Uterus (tissue), 4 donors: ENCODE data around the gene SYN1. TPM values are rescaled to one million over a fixed set of nuclear protein-coding genes. Genes with fewer than 3 reads are reported as not detected.
"Not testable (repeated sequence)": the region's sequence is repeated elsewhere in the genome, so short reads cannot be mapped to it uniquely, and the experiment has no call there.

Source experiments
- DNase-seq, 2 donors: peaks; one replicate each; pipeline ENCODE4 v3.0.0-alpha.2; 2019 to 2020
- H3K27ac ChIP-seq, 2 donors: fragments of 200-600 bp; sonication (generic); 1 replicate in 1 of 2; 2 replicates in 1 of 2; pipeline ENCODE4 v1.5.1; 2016 to 2018
- H3K27me3 ChIP-seq, 2 donors: fragments of 200-600 bp; sonication (generic); one replicate each; pipeline ENCODE4 v1.5.1; 2018 to 2019; ENCODE audit warnings: control low read depth in 1 of 2
- H3K36me3 ChIP-seq, 2 donors: fragments of 200-600 bp; sonication (generic); one replicate each; pipeline ENCODE4 v1.5.1; 2019; ENCODE audit warnings: control low read depth in 1 of 2
- H3K4me1 ChIP-seq, 2 donors: fragments of 200-600 bp; sonication (generic); one replicate each; pipeline ENCODE4 v1.5.1; 2018 to 2019; ENCODE audit warnings: control low read depth in 1 of 2
- H3K4me3 ChIP-seq, 2 donors: fragments of 200-600 bp; sonication (generic); 1 replicate in 1 of 2; 2 replicates in 1 of 2; pipeline ENCODE4 v1.5.1; 2018 to 2019; ENCODE audit warnings: mild to moderate bottlenecking in 1 of 2
- H3K9me3 ChIP-seq, 2 donors: fragments of 200-600 bp; sonication (generic); one replicate each; pipeline ENCODE4 v1.5.1; 2019; ENCODE audit warnings: control low read depth in 1 of 2
- POLR2A ChIP-seq, 2 donors: fragments of 450-650 bp; IDR thresholded peaks; one replicate each; pipeline ENCODE4 v1.6.1; 2016; ENCODE audit warnings: antibody characterized with exemption in 2 of 2, mild to moderate bottlenecking in 1 of 2, moderate library complexity in 1 of 2
- intact Hi-C: fragments of 100-400 bp; cut with DNase I; formaldehyde crosslinking; loops from one replicate; pipeline ENCODE4 v1.15.1; 2023; ENCODE audit warnings: low total_unique reads
- total RNA-seq, 4 donors: library from RNA; depleted of rRNA in 3 of 4; stranded (reverse); fragments of >200 nt in 3 of 4; gene quantifications; one replicate each; pipeline versions ENCODE4 v1.1.0 to v1.2.4, GENCODE V29; 2014 to 2023
- TF ChIP-seq, protein P1 (sequence below), 4 experiments: fragments of 200-600 bp in 2 of 4; fragments of 450-650 bp in 2 of 4; sonication (generic) in 2 of 4; IDR thresholded peaks; one replicate each; pipeline ENCODE4 v1.5.1; 2016 to 2019; ENCODE audit warnings: antibody characterized with exemption in 4 of 4, mild to moderate bottlenecking in 2 of 4, moderate library complexity in 1 of 4
- donor health status: DM: yes; HTN: yes; CAD: no.

The SYN1 gene
- total RNA-seq, 4 donors from 2014 or later, result 1.2 to 1.5 TPM; not detected in 2

- no peak for DNase-seq
- H3K4me3 ChIP-seq, result no peak overlapping the region
- intact Hi-C loops, result no loop called here
- no peaks in the 10 kb centered on the region for H3K9me3 ChIP-seq
- no peaks in the 10 kb centered on the region for H3K36me3 ChIP-seq
- H3K4me1 ChIP-seq, result no peaks in the 10 kb centered on the region
- no peak overlapping the region for H3K27ac ChIP-seq
- no peaks in the 10 kb centered on the region for H3K27me3 ChIP-seq
- TF ChIP-seq, protein P1, sequence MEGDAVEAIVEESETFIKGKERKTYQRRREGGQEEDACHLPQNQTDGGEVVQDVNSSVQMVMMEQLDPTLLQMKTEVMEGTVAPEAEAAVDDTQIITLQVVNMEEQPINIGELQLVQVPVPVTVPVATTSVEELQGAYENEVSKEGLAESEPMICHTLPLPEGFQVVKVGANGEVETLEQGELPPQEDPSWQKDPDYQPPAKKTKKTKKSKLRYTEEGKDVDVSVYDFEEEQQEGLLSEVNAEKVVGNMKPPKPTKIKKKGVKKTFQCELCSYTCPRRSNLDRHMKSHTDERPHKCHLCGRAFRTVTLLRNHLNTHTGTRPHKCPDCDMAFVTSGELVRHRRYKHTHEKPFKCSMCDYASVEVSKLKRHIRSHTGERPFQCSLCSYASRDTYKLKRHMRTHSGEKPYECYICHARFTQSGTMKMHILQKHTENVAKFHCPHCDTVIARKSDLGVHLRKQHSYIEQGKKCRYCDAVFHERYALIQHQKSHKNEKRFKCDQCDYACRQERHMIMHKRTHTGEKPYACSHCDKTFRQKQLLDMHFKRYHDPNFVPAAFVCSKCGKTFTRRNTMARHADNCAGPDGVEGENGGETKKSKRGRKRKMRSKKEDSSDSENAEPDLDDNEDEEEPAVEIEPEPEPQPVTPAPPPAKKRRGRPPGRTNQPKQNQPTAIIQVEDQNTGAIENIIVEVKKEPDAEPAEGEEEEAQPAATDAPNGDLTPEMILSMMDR (IDR thresholded peaks at IDR 0.05), result no peak
- no peak for TF ChIP-seq POLR2A (IDR thresholded peaks at IDR 0.05)
Observed at GRCh38 chrX:47605024-47605423, 14.6 kb downstream of the SYN1 start.

GRCh38 chrX:47603125-47603524 is 16.5 kb downstream of the SYN1 start:
- H3K27ac ChIP-seq, DNase-seq, intact Hi-C loops, H3K4me3 ChIP-seq, H3K9me3 ChIP-seq, H3K36me3 ChIP-seq, H3K4me1 ChIP-seq, H3K27me3 ChIP-seq: not testable (repeated sequence)

DNA sequence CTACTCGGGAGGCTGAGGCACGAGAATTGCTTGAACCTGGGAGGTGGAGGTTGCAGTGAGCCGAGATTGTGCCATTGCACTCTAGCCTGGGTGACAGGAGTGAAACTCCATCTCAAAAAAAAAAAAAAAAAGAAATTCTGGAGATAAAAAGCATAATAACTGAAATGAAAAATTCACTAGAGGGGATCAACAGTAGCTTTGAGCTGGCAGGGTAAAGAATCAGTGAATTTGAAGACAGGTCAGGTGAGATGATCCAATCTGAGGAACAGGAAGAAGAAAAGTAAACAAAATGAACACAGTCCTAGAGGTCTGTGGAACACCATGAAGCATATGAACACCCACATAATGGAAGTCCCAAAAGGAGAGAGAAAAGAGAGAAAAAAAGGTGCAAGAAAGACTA is 22.4 kb downstream of the SYN1 start:
- Histone ChIP-seq H3K27ac (no peak overlapping the region), H3K36me3 (no peaks in the 10 kb centered on the region), H3K4me3 (no peak overlapping the region), H3K4me1 (no peaks in the 10 kb centered on the region), H3K9me3 (peaks cover 0 to 15% of the 10 kb centered on the region in 2 donors), H3K27me3 (no peaks in the 10 kb centered on the region)
- intact Hi-C loops, result no loop called here
- TF ChIP-seq, protein P1 (IDR thresholded peaks at IDR 0.05), result no peak
- TF ChIP-seq POLR2A (IDR thresholded peaks at IDR 0.05), result no peak
- no peak for DNase-seq

- intact Hi-C loops, result no loop called here
- H3K36me3 ChIP-seq, result no peaks in the 10 kb centered on the region
- H3K27ac ChIP-seq, result no peak overlapping the region
- H3K4me1 ChIP-seq, result no peaks in the 10 kb centered on the region
- DNase-seq, result no peak
- no peak for TF ChIP-seq POLR2A (IDR thresholded peaks at IDR 0.05)
- TF ChIP-seq, protein P1 (IDR thresholded peaks at IDR 0.05), result no peak
- peaks cover 0 to 15% of the 10 kb centered on the region in 2 donors for H3K9me3 ChIP-seq
- no peak overlapping the region for H3K4me3 ChIP-seq
- no peaks in the 10 kb centered on the region for H3K27me3 ChIP-seq
Observed at GRCh38 chrX:47596256-47596655, 23.4 kb downstream of the SYN1 start.

GRCh38 chrX:47595716-47596251 is 23.9 kb downstream of the SYN1 start:
- H3K9me3 ChIP-seq, result peaks cover 0 to 15% of the 10 kb centered on the region in 2 donors
- no peak for DNase-seq
- TF ChIP-seq, protein P1 (IDR thresholded peaks at IDR 0.05), result no peak
- no peak for TF ChIP-seq POLR2A (IDR thresholded peaks at IDR 0.05)
- no peak overlapping the region for H3K4me3 ChIP-seq
- no peaks in the 10 kb centered on the region for H3K36me3 ChIP-seq
- intact Hi-C loops, result no loop called here
- no peaks in the 10 kb centered on the region for H3K27me3 ChIP-seq
- H3K4me1 ChIP-seq, result no peaks in the 10 kb centered on the region
- H3K27ac ChIP-seq, result no peak overlapping the region

DNA sequence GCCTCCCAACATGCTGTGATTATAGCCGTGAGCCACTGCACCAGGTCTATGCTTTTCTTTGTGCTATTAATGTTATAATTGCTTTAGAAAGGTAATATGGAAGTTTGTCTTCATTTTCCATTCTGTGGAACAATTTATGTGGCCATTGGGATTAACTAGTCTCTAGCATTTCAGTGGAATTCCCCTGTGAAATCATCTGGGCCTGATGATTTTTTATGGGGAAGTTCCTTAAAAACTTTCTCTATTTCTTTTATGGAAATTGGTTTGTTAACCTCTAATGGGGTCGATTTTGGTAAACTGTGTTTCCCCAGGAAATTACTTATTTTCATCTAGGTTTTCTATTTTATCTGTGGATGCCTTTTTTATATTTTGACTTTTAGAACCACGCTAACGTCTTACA is 26.1 kb downstream of the SYN1 start:
- Histone ChIP-seq H3K4me1 (no peaks in the 10 kb centered on the region), H3K27me3 (no peaks in the 10 kb centered on the region), H3K4me3 (no peak overlapping the region), H3K9me3 (peaks cover 0 to 7% of the 10 kb centered on the region in 2 donors), H3K27ac (no peak overlapping the region), H3K36me3 (no peaks in the 10 kb centered on the region)
- DNase-seq, result no peak
- intact Hi-C loops, result no loop called here
- TF ChIP-seq POLR2A (IDR thresholded peaks at IDR 0.05), result no peak
